HG03108 (cell line): ENCODE results near the gene RBMS3.

Experiments used
- ATAC-seq: cut with Tn5 transposase; IDR thresholded peaks from one replicate; pipeline ENCODE4 v1.9.1; 2021; ENCODE audit warnings: moderate library complexity; ENCODE audit not compliant: unreplicated experiment

The RBMS3 gene

DNA sequence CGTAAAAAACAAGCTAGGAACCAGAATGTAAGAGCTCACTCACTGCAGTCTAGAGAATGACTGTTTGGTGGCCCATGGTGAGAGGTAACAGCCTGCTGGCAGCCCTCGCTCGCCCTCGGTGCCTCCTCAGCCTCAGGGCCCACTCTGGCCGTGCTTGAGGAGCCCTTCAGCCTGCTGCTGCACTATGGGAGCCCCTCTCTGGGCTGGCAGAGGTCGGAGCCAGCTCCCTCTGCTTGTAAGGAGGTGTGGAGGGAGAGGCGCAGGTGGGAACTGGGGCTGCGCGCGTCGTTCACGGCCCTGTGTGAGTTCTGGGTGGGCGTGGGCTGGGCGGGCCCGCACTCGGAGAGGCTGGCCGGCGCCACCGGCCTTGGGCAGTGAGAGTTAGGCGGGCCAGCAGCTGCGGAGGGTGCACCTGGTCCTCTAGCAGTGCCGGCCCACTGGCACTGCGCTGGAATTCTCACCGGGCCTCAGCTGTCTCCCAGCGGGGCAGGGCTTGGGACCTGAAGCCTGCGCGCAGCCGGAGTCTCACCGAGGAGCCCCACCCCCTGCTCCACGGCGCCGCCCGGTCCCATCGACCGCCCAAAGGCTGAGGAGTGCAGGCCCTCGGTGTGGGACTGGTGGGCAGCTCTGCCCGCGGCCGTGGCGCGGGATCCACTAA lies 420.6 kb downstream of the RBMS3 start:
- ATAC-seq = no peak

DNA sequence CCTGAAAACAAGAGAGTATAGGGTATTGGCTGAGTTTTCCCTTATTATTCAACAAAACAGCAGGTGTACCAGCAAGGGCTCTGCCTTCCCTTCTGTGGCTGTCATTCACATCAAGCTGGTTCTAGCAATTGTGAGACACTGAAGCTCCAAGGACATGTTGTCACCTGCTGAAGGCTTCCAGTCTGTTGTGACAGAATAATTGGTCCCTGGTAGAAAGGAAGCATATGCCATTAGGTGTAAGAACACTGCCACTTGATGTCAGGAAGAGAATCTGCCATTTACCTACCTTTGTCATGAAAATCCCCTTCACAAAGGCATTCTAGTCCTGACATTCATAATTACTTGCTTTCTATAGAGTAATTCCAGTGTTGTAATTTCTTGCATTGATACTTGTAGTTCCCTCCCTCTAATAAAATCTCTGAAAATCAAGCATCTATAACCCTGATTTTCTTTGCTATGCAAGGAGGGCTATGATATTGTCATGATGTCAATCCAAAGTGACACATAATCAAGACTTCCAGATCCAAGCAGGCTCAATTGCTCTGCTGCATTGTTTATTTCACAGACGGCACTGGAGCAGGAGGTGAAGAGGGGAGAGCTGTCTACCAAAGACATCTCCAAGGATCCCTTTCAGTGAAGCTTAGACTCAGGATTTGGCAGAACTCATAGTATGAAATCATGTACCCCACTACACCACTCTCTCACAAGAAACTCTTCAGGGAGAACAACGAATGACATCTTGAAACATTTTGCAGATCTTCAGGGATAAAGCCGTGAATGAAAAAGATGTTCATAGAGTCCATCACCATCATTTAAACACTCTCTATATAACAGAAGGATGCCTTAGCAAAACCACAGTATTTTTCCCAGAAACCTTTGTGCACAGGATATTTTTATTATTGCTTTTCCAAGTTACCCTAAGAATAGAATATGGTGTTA lies 425.3 kb downstream of the RBMS3 start:
- ATAC-seq = no peak

DNA sequence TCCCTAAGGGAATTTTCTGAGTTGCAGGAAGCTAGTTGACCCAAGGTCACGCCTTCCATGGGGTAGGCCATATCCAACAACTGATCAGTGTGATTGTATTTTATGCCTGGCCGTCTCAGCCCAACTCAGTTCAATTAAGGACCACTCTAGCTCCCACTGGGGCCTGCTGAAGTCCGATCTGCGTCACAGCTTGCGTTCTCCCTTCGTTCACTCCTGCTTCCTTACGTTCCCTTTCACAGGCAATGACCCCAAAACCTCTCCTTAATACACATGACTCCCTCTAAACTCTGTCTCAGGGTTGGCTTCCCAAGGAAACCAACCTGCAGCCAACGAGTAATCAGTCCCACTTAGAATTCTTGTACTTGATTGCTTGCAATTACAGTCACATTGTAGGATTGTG lies 428.0 kb downstream of the RBMS3 start:
- no peak for ATAC-seq

DNA sequence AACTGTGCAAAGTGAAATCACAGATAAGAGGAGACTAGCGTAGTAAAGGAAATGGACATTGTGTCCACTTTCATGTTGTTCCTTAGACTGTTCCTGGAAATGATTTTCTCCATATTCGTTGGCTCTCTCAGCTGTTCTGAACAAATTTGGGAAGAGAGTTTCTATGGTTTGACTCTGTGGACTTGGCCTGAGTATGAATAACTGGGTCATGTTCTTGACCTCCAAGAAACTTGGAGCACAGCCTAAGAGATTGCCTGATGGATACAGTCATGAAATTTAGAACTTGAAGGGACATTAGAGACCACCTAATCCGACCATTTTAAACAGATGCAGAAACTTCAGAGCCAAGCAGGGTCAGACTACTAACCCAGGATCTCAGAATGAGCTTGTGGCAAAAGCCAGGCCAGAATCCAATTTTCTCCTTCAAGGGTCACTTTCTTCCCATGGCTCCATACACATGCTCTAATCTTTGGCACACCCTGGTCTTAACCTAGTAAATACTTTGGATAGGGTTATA lies 430.4 kb downstream of the RBMS3 start:
- no peak for ATAC-seq

DNA sequence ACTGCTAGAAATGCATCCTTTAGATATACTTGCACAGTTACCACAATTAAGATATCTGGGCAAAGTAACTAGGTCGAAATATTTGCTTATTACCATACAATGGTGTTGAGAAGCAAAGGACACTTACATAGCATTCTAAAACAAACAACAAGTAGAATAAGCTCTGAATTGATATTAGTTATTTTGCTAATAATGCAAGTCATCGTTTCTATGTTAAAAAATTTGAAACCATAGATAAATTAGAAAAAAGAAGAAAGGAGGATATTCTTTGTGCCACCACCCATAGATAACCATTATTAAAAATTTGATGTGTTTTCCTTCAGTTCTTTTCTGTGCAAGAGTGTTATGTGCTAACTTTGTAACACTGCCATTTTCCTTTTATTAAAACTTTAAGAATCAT lies 435.3 kb downstream of the RBMS3 start:
- ATAC-seq = no peak

DNA sequence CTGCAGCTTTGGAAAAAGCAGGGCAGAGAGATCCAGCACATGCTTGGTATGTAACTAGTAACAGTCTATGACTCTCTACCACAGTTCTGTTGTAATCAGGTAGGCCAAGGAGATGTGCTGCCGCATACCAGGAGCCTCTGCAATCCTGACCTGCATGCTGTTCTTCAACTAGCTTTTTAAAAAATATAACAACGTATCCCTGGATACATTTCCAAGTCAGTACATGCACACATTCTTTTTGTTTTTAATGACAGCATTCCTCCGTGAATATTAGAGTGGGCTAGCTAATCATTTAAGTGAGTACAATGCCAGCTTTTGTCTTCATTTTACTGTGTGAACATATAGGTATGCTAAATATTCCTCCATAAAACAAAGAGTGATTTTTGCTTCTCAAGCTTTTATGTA lies 437.8 kb downstream of the RBMS3 start:
- no peak for ATAC-seq

DNA sequence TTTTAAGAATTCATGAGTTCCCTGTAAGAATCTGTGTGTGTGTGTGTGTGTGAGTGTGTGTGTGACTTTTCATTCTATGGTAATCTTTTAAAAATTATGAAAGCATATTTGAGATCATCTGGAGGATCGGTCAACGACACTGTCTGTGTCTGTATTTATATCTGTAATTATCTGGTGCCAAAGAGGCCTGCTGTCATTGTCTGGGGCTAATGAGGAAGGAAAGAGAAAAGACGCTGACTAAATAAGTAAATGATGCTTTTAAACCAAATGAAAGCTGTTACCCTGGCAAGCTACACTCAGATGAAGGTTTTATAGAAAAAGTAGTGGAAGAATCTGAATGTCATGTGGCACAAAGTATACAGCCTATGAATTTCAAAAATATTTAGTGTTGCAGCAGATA lies 439.8 kb downstream of the RBMS3 start:
- ATAC-seq = no peak

DNA sequence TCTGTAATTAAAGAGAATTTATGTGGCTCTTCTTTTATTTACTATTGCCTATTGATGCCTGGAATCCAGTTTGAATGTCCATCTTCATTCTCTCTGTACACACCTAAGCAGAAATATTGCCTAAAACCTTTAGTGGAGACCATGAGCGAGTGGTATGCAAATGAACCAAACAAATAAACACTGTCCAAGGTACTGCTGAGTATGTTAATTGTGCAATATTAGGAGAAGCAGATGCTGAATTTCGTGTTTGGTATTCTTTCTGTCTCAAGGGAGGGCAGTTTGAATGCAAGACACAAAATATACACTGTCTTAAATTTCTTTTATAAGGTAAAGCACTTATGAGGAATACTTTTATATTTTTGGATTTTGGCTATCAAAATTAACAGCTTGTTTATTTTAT lies 440.9 kb downstream of the RBMS3 start:
- ATAC-seq = no peak

DNA sequence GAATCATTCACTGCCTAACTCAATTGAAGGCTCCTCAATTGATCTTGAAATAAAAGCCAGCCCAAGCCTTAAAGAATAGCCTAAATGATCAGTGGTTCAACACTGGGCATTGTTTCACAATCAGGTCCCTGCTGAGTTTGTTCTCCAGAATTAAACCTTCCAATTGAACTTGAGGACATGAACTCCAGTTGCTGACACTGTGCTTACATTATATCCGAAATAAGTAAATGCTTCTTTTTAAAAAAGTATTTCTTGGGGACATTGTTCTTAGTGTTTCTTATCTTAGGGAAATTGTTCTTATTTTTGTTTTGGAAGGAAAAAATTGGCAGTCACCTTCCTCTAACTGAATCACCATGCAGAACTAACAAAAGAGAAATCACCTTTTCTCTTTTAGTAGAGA lies 450.2 kb downstream of the RBMS3 start:
- no peak for ATAC-seq

DNA sequence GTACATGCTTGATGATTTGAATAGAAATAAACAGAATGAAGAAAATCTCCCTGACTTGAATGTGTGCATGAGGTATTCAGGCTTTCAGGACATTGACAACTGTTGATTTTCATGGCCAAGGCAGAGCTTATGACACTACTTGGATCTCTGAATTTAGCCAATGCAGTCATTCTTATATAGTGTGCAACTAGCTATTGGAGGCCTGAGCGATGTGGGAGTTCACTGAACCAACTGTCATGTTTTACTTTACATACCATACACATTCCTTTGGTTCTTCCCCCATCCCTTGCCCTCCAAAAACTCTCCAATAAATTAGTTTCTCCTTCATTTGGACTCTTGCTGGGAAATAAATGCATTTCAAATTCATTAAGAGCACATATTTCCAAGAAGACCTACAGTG lies 460.4 kb downstream of the RBMS3 start:
- ATAC-seq = no peak

DNA sequence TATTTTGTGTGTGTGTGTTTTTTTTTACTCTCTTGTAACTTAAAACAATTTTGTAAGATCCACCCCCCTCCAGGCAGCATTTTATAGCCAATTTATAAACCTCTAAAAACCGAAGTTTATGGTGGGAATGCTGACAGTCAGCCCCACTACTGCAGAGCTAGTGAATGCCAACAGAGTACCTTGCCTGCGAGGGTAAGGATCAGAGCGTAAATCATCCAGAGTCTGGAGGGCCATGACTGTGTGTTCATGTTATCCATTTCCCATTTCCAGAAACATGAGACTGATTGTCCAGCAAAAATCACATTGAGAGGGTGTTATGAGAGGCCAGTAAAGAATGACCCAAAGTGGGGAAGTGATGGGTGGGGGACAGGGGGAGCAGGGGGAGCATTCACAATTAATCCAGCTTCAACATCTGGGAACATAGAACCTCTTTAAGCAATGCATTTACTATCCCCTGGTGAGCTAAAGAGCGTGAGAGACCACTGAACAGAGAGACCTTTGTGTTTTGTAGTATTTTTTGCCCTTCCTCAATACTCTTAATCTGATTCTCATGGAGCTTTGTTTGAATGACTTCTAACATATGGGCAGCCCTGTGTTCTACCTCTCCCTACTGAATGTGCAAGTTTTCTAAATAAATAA lies 464.5 kb downstream of the RBMS3 start:
- no peak for ATAC-seq

DNA sequence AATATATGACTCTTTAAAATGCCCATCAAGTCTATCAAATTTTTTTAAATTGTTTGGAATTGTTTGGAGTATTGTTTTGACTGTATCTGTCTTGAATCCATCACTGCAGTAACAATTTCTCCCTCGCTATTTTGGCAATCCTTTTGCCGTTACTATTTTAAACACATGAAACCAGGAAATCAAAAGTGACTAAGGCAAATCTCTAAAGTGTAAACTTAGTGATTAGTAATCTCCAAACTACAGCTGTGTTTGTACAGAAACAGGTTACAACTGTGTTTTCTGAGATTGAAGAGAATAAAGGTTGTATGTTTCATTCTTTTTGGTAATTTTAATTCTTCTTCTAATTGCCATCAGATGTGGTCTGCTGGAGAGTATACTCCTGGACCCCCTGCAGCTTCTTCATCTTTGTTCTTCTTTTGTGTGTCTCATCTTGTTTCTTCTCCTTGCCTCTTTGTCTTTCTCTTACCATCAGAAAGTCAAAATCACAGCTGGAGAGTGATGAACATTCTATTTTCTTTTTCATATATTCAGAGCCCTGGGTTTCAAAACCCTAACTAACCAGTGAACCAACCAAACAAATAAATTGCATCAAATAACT lies 465.4 kb downstream of the RBMS3 start:
- ATAC-seq = no peak

DNA sequence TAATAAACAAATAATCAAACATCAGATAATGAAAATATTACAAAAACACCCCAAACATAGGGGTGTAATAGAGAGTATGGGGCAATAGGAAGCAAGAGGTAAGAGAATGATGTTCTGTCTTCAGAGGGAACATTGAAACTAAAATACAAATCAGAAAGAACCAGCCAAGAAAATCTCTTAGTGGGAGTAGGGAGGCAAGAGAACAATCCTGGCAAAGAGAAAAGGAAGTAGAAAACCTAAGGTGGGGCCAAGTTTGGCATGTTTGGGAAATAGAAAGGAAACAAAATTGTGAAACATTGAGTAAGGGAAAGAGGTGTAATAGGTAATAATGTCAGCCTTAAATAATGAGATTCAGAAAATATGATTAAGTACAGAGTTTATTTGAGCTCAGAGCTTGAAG lies 467.1 kb downstream of the RBMS3 start:
- ATAC-seq = no peak

DNA sequence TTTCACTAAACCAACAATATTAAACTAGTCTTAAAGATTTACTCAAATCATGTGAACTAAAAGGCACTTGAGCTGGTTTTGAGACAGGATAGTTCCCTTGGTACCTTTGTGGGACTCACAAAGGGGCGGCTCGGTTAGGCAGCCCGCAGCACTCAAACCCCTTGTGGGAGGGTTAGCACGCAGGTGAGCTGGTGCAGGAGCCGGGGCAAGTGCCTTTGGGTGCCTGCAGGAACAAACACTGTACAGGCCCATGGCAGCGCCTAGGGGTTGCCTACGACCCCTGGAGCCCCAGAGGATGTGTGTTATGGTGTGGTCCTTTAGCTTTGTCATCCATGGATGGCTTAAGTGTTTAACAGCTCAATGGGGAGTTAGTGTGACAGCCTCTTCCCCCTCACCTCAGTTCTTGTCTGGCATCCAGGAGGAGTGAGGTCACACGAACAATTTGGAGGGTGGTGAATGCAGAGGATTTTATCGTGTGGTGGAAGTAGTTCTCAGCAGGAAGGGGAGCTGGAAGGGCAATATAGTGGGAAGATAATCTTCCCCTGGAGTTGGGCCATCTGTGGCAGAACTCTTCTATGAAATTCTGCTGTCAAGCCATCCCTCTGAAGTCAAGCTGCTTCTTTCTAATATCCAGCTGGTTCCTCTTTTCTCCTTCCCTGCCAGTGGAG lies 470.9 kb downstream of the RBMS3 start:
- no peak for ATAC-seq

DNA sequence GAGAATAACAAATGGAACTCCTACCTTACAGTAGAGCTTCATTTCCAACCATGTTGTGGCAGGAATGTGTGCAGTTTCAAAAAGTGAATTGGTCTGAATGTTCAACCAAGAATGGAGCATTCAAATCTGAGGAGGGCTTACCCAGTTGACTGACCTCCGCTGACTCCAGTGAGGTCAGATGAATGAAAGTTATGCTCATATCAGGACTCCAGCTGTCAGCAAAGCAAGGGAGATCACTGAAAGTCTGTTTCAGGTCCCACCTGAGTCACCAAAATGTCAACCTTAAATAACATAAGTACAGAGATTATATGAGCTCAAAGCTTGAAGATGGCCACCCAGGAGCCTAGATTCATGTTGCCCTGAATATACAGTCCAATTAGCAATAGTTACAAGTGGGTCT lies 473.5 kb downstream of the RBMS3 start:
- ATAC-seq = no peak

DNA sequence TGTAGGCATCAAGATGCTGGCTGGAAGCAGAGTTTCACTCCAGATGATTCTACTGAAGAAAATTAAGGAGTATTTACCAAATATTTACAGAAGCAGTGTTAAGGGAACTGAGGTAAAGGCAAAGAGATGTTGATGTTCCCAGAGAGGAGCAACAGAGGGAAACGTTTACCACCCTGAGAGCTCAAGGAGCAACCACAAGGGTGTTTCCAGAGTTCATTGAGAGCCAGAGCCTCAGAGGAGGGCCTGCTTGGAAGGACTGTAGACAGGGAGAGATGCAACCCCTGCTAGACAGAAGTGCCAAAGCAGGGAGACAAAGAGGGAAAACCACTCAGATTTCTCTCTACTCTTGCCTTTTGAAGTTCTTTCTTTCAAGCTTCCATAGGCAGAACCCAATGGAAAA lies 474.5 kb downstream of the RBMS3 start:
- no peak for ATAC-seq

DNA sequence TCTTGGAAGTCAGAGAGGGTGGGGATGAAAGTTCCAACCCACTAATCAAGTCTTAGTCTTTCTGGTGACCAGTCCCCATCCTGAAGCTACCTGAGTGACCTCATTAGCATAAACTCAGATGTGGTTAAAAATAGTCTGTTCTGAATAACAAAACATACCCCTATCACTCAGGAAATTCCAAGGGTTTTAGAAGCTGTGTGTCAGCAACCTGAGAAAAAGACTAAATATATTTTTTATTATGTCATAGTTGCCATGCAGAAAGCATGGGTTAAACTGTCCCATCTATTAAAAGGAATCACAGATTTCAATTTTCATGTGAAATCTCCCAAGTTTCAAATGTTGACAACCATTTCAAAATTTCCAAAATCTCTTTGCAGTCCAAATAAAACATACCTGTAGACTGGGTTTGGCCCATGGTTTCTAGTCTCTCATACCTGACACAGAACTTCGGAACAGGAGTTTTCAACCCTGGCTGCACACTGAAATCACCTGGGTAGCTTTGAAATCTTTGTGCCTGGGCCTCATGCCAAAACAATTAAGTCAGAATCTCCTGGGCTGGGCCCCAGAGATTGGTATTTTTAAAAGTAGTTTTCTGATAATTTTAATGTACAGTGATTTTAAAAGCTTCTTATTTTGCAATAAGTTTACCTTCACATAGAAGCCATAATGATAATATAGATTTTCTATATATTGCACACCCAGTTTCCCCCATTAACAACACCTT lies 476.3 kb downstream of the RBMS3 start:
- ATAC-seq = no peak

DNA sequence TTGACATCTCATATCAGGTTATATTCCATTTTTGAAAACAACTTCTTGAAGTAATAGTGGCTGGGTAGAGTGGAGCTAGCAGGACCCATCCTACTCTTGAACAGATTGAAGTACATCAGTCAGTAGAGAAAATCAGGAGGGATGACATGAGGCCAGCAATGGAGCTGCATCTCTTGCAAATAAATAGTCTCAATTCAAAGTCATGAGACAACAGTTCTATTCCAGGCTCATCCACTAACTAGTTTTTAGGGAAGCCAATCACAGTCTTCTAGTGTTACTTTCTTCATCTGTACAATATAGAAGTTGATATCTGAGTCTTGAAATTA lies 477.2 kb downstream of the RBMS3 start:
- no peak for ATAC-seq

DNA sequence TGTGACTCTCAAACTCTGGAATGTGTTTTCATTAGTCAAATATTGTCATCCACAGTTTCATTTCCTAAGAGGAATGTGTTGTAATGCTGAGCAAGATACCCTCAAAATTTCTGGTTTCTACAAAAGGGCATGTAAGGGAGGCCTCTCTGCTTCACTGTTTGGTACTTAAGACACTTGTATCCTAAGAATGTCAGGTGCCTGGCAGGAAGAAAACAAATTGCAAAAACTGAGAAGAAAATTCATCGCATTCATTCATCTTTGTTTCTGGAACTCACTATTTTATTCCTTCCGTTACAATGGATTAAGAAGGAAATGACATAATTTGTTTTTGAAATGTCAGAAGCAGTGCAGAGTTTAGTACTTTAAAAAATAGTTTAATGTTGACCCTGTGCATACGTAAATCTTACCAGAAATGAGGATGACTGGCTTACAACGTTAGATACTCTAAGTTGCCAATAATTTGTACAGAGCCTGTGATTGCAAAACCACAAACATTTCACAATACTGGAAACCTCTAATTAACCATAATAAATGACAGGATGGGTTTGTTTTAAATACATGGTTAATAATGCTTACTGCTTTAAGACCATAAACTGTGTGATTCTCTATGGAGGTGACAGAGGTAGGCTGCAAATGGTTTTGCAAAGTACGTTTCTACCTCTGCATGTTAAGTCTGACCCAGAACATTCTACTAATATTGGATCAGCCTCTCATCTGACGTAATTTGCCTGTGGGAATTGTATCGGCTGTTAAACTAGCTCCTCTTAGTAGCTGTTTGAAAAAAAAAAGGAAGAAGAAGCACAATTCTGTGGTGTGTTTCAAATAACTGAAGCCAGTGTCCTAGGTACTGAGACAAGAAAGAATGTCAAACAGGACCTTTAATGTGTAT lies 477.8 kb downstream of the RBMS3 start:
- no peak for ATAC-seq
